GM19238 (cell line): ENCODE measurements around the gene CTNNBIP1.

Experiments
- DNase-seq: peaks from one replicate; pipeline ENCODE4 v3.0.0; 2011; ENCODE audit warnings: low spot score; ENCODE audit not compliant: insufficient read length

CTNNBIP1 gene

DNA sequence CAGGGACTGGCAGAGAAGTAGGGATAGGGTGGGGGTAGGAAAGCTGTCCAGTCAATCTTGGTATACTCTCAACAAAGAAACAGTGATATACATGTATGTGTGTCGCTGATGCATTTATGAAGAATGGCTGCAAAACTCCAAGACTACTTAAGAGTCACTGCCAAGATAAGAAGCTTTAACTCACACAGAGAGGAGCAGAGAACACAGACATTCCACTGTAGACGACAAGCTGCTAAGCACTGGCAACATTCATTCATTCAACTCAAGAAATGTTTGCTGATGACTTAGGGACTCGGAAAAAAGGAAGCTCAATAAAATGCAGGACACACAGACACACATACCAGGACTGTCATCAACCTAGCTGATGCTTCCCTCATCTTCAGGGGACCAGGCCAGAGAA, 5.5 kb downstream of the CTNNBIP1 start:
- no peak for DNase-seq

DNA sequence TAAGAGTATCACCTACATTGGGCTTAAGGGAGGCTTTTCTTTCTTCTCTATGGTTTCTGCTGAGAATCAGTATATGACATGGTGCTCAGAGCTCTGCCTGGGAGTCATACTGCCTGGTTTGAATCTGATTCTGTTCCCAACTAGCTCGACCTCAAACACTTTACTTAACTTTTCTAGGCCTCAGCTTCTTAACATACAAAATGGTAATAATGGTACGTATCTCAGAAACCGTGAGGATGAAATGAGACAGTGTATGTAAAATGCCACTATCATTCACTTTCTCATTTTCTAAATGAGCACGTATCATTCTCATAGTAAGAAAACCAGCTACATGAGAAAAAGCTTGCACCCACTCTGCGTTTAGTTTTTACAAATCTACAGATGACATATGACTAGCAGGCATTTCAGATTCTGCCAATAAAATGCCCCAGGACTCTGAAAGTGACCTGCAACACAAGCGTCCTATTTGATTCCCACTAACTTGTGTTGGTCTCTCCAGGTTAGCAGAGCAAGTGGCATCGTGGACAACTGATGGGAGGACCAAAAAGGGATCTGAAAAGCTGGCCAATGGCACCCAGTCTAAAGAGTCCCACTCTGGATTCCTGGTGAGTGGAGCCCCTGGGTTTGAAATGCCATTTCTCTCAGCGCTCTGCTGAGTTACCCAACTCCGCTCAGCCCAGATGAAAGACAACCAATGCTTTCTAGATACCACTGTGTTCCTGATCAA, 6.1 kb downstream of the CTNNBIP1 start:
- DNase-seq: no peak

DNA sequence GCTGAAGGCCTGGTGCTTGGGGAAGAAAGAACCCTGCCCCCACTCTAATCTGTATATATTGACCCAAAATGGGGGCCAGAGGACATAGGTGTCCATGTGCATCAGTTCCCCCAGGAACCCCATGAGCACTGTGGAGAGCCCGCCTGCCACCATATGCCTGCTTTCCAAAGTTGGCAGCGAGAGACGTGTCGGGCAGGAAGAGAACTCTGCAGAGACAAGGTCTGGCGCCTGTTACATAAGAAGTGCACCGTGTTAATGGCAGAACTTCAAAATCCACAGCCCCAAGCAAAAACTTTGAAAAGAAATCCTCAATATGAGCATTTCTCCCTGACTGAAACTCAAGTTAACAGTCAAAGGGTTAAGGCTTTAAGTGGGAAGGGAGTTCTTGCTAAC, 8.0 kb downstream of the CTNNBIP1 start:
- no peak for DNase-seq

DNA sequence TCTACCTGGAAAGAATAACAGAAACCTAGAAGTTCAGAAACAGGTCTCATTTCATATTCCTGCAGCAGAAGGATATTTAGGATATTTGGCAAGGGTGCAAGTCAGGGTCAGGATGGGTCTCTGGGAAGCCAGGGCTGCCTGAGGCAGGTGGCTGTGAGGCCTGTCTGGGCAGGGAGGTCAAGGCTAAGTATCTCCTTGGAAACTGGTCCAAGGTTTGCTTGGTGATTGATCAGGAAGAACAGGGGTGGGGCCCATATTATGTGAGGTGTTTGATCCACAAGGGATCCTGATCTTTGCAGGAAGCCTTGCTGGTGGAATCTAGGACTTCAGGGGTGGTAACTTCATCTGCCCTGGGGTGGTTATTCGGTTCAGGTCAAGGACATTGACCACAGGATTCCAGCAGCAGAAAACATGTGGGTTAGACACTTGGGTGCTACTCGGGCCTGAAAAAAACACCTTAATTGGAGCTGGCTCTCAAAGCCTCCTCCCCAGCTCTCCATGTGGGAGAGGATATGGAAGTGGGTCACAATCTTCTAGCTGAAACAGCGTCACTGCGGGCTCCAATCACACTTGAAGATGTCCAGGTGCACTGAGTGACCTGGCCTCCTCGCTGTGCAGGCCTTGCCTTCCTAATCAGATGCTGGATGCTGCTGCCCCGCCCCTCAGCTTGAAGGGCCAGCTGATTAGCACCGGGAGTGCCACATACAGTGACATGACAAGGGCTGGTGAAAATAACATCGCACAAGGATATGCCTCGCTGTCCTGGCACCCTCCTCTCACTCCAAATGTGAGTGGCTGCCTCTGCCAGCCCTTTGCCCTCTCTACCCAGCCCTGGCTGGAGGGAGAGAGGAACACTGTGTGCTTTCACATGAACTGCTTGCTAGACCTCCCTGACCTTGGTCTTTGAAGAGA, 8.7 kb downstream of the CTNNBIP1 start:
- DNase-seq: no peak

DNA sequence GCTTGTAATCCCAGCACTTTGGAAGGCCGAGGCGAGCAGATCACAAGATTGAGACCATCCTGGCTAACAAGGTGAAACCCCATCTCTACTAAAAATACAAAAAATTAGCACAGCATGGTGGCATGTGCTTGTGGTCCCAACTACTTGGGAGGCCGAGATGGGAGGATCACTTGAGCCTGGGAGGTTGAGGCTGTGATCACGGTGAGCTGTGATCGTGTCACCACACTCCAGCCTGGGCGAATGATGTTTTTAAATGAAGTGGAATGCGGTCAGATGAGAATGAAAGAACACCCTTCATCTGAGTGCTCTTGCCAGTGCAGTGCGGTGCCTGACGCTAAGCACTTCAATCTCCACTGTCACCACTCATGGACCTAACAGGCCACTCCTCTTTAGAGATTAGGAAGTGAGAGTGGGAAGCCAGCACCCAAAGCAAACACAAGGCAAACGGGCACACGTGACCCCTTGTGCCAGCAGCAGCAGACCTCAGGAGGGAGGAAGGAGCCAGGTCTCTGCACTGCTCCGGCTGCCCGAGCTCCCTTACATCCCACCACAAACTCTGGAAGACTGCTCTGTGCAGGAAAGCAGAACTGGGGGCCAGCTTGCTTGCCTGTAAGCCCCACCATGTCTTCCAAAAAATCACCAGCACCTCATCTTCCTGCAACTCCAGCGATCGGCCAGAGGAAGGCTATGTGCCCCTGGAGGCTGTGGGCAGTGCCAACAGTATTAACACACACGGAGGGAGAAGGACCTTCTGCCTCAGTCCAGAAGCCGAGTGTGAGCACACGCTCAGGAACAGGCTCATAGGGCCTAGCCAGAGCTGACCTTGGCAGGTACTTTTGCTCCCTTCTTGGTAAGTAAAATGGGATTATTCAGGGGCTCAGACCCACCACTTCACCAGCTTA, 9.7 kb downstream of the CTNNBIP1 start:
- DNase-seq: no peak

DNA sequence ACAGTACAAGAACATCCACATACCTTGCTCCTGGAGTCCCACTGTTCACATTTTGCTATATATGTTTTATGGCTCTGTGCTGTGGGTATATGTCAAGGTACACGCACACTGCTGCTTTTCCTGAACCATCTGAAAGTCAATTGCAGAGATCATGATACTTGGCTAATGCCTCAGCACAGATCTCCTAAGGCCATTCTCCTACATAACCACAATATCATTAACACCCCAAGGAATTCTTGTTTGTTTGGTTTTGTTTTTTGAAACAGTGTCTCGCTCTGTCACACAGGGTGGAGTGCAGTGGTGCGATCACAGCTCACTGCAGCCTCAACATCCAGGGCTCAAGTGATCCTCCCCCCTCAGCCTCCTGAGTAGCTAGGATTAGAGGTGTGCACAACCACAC, 16.0 kb downstream of the CTNNBIP1 start:
- no peak for DNase-seq

DNA sequence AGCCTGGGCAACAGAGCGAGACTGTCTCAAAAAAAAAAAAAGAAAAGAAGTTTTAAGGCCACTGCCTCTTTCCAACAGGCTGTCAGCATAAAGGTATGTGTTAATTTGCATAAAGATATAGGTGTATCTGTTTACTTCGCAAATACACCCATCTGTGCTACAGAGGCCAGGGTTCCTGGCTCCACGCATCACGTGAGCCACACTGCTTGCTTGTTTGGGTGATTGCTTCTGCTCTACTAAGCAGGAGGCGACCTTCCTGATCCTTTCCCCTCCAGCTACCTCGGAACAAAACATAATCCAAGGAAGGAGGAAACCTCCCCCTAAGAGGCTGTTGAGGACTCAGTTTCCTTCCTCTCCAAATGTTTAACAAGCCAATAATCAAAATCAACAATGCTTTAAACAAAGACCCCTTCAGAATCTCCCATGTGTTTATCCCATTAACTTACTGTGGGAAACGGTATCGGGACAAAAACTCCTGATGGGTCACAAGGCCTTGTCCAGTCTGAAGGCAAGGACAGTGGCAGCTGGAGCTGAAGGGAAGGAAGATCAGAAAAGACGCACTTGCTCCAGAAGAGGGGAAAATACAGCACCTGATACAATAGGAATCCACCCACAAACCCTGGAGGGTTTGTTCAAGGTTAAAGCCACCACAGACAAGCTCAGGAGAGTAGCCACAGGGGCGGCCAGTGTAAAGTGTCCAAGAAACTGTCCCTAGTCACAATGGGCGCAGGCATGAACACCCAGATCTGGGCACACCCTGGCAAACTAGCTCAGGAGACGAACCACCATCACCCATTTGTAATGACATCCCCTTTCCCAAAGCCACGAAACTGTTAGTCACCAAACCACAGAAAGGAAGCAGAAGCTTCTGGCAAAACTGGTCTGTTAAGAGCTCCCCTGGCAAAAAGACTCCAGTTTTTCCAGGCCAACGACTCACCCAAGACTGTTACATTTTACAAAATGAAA, 17.2 kb downstream of the CTNNBIP1 start:
- DNase-seq: no peak

DNA sequence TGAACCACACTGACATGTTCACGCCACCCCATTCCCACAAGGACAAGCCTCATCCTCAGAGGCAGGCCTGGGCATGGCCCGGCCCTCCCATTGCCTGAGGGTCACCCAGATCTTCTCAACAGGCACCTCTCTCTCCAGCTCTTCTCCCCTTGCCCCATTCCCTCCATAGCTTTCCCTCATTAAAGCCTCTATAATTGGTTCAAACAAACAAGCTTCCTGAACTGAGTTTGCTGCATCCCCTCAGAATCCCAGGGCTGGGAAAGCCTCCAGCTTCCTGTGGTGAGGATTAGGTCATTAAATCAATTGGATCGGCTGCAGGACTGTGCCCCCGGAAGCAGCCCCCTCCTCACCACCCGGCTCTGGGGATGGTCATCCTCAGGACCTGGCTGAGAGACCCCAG, 18.9 kb downstream of the CTNNBIP1 start:
- no peak for DNase-seq

DNA sequence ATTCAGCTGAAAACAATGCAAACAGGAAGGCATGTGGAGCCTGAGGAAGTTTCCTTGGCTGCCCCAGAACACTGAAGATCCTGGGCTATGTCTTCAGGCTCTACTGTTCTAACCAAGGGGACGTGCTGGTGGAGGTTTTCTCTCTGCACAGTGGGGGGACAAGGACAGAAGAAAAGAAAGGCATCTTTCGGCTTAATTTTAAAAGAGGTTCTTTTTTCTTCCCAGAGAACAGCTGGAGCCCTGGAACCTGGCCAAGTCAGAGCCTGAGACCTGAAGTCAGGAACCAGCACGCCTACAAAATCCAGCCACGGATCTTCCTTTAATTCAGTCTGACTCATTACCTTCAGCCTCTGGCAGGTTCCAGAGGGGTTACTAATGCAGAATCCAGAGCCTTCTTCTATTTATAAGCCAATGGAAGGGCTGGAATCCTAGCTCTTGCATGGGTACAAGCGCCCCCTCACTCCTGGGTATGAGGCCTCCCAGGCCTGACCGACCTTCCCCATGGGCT, 19.8 kb downstream of the CTNNBIP1 start:
- DNase-seq: no peak

DNA sequence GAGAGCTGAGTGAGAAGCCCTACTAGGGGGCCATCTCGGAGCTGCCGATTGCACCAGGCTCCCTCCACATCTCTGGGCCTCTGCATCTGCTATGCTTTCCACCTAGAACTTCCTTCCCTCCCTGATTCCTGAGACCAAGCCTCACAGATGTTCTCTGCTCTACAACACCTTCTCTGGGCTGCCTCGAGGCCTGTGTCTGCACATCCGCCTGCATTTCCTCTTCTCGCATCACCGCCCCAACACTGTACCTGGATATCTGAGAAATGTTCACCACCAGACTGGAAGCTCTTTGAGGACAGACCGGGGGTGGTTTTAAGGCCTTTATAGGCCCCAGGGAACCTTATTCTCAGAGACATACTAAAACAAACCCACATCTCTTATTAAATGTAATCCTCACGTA, 20.7 kb downstream of the CTNNBIP1 start:
- no peak for DNase-seq

DNA sequence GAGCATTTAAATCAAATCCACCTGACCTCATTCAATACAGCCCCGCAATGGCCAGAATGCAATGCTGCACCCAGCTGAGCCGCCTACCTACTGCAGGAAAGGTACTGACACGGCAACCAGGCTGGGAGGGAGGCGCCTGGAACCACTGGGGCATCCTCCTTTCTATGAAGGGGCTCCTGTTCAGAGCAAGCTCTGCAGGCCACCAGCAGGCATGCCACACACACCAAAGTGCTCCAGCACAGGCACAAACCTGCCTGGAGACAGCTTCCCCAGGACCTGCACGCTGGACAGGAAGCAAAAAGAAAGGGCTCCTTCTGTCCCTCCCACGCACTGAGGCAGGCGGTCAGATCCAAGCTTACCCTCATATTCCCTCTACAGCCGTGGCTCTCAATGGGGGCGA, 21.2 kb downstream of the CTNNBIP1 start:
- DNase-seq: no peak

DNA sequence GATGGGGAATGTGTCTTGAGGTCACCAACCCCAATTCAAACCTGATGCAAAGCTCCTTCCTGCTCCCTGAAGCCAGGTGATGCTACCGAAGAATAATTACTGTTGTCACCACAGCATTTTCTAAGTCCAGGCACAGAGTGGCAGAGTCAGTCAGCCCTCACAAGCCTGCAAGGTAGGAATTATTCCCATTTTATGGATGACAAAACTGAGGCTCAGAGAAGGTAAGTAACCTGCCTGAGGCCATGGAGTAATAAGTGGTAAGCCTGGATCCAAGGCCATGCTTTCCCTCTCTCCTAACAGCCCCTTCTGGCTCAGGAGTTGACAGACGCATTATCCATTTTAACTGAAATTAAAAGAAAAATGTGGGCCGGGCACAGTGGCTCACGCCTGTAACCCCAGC, 23.0 kb downstream of the CTNNBIP1 start:
- DNase-seq: no peak

DNA sequence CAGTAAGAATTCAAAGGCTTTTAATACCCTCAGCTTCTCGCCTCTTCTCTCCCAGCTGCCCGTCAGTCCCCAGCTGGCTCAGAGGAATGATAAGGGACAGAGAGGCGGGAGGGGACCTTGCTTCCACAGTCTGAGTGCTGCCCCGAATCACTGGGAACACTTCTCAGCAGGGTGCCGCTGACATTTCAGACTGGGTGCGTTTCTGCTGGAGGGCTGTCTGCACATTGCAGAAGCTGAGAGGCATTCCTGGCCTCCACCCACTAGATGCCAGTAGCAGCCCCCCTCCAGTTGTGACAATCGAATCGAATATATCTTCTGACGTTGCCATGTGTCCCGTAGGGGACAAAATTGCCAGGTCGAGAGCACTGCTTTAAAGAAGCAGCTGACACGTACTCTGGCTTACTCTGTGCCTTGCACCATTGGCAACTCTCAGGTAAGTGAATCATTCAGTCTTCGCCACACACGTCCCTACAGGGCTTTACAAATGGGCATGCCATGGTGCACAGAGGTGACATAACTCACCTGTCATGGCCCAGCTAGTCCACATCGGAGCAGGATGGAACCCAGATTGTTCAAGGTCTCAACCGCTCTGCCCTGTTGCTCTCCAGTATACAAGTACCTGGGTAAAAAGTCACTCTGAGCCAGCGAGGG, 23.9 kb downstream of the CTNNBIP1 start:
- no peak for DNase-seq

DNA sequence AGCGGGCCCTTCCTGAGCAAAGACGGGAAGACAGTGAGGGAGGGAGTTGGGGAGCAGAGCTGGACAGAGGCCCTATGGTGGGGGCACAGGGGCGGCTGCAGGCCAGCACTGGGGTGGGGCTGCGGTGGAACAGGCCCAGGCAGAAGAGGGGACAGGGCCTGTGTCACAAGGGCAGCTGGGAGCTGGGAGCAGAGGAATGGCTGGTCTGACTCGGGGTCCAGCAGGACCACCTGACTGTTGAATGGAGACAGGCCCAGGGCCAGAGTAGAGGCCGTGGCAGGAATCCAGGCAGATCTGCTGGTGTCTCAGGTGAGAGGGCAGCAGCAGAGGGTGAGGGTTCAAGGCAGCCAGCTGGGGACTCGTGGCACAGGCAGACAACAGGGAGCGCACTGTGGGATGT, 25.3 kb downstream of the CTNNBIP1 start:
- DNase-seq: no peak

DNA sequence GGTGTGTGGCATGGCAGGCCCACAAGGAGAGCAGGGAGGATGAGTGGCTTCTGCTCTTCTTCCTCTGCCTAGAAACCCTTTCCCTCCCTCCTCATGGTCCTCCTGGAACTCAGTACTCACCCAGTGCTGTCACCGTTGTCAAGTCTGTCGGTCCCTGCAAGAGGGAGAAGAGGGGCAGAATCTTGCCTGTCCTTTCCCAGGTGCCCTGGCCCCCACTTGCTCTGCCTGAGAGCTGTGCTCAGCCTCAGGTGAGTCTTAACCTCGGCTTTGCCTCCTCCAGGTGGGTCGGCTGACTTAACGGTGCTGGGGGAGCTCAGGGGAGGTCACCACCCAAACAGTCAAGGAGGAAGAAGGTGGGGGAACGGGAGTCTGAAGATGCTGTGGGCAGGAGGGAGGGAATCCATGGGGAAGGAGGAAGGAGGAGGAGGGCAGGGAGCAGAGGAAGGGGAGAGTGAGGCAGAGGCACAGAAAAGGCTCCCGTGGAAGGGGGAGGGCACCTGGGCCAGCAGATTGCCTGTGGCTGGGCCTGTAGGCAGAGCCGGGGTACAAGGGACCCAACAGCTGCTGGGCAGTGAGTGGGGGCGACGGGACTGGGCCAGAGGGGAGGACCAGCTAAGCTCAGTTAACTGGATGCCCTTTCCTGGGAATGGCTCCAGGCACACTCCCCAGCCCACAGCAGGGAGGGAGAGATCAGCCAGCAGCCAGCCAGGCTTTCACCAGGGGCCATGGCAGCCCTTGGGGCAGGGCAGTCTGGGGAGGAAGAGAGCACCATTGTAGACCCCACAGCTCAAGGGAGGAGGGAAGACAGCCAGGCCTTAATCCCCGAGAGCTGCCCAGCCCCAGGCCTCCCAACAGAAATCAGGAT, 26.3 kb downstream of the CTNNBIP1 start:
- no peak for DNase-seq

DNA sequence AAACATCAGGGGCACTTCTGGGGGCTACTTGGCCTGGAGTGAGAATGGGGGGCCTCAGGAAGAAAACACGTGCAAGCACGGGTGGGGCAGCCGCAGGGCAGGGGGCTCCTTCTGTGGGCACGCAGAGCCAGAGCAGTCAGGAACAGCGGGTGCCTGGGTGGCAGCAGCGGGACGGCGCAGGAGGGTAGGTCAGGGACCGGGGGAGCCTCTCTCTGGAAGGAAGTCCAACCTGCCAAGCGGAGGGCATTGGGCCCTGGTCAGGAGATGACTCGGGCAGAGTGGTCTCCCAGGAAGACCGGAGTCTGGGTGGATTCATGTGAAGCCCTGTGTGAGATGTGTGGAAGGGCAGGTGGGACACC, 27.1 kb downstream of the CTNNBIP1 start:
- no peak for DNase-seq

DNA sequence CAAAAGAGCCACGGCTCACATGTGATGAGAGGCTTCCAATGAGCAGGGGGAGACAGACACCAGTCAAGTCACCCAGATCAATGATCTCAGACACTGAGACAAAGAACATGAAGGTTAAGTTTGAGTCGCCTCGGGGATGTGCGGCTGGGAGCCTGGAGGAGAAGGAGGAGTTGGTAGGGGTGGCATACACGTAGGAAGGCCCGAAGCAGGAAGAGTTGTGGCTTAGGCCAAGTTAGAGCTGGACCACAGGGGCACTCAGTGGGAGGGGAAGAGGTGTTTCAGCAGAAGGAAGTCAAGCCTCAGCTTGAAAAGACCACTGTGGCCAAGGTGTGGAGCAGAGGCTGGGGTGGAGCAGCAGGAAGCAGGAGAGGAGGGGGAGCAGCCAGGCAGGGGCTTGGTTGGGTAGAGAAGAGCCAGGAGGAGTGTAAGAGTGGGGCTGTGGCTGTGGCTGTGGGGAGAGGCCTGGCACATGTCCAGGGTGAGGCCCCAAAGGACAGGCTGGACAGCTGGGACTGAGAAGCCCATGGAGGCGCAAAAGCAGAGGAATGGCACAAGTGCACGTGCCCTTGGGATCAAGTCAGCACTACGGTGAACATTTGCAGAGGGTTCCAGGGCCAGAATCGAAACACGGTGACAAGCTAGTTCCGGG, 27.6 kb downstream of the CTNNBIP1 start:
- no peak for DNase-seq

DNA sequence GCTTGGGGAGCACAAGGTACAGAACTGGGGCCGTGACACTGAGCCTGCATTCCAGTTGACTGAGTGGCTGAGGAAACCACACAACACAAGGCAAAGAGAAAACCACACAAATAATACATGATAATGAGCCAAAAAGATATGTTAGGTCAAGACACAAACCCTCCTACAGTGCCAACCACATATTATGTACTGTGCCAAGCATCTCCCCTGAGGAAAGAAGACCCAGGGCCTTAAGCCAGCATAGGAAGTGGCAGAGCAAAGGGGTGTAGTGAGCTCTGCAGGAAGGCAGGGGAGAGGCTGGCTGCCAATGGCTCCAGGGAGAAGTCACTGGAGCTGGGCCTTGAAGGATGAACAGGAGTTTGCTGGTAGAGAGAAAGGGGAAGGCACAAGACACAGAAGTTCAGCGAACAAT, 28.2 kb downstream of the CTNNBIP1 start:
- no peak for DNase-seq
